NCI-H82 (cell line): ENCODE data around the gene SH3PXD2B.
"Not testable (repeated sequence)": the region's sequence is repeated elsewhere in the genome, so short reads cannot be mapped to it uniquely, and the experiment has no call there.

Source experiments
- DNase-seq: peaks from one replicate; lab custom pipeline; 2025; lab: John Stamatoyannopoulos, UW

SH3PXD2B gene

GRCh38 chr5:172399826-172400225, 54.5 kb downstream of the SH3PXD2B start:
- no peak for DNase-seq

GRCh38 chr5:172399336-172399735, 55.0 kb downstream of the SH3PXD2B start:
- no peak for DNase-seq

GRCh38 chr5:172398645-172399044, 55.7 kb downstream of the SH3PXD2B start:
- not testable (repeated sequence) for DNase-seq

- not testable (repeated sequence) for DNase-seq
Measured at GRCh38 chr5:172396994-172397393, 57.3 kb downstream of the SH3PXD2B start.

- no peak for DNase-seq
Measured at GRCh38 chr5:172396220-172396619, 58.1 kb downstream of the SH3PXD2B start.

- DNase-seq: no peak
Measured at GRCh38 chr5:172395483-172395882, 58.8 kb downstream of the SH3PXD2B start.

GRCh38 chr5:172389578-172390112, 64.7 kb downstream of the SH3PXD2B start:
- peak; percentile 5 for DNase-seq

GRCh38 chr5:172388246-172388733, 66.0 kb downstream of the SH3PXD2B start:
- no peak for DNase-seq

GRCh38 chr5:172385707-172386106, 68.6 kb downstream of the SH3PXD2B start:
- no peak for DNase-seq

GRCh38 chr5:172385010-172385563, 69.2 kb downstream of the SH3PXD2B start:
- no peak for DNase-seq

- no peak for DNase-seq
Measured at GRCh38 chr5:172383191-172383802, 71.0 kb downstream of the SH3PXD2B start.

GRCh38 chr5:172380987-172381643, 73.2 kb downstream of the SH3PXD2B start:
- DNase-seq: no peak

- no peak for DNase-seq
Measured at GRCh38 chr5:172380301-172380986, 73.9 kb downstream of the SH3PXD2B start.

GRCh38 chr5:172379481-172379880, 74.8 kb downstream of the SH3PXD2B start:
- no peak for DNase-seq

- no peak for DNase-seq
Measured at GRCh38 chr5:172377856-172378255, 76.5 kb downstream of the SH3PXD2B start.

GRCh38 chr5:172377438-172377837, 76.9 kb downstream of the SH3PXD2B start:
- DNase-seq: no peak

GRCh38 chr5:172374783-172375182, 79.5 kb downstream of the SH3PXD2B start:
- no peak for DNase-seq

GRCh38 chr5:172373680-172374079, 80.6 kb downstream of the SH3PXD2B start:
- DNase-seq: no peak

- no peak for DNase-seq
Measured at GRCh38 chr5:172371684-172372083, 82.6 kb downstream of the SH3PXD2B start.

GRCh38 chr5:172370648-172371545, 83.4 kb downstream of the SH3PXD2B start:
- DNase-seq: peak; percentile 64

- no peak for DNase-seq
Measured at GRCh38 chr5:172370237-172370640, 84.1 kb downstream of the SH3PXD2B start.
